Activated CD4-positive, alpha-beta T cell treated with anti-CD3 and anti-CD28 coated beads, Interleukin-10, Interleukin-2, amounts not matched to agents 100 ng/mL and 50 ng/mL, durations not matched to agents 16 hours and 8 hours (primary cell): ENCODE measurements around the gene PSMD13.
A peak's percentile ranks its signal among the peaks of the same experiment; 100 is the strongest.

Experiments
- DNase-seq: peaks from one replicate; pipeline ENCODE4 v3.0.0-alpha.2; 2020

Gene PSMD13

DNA sequence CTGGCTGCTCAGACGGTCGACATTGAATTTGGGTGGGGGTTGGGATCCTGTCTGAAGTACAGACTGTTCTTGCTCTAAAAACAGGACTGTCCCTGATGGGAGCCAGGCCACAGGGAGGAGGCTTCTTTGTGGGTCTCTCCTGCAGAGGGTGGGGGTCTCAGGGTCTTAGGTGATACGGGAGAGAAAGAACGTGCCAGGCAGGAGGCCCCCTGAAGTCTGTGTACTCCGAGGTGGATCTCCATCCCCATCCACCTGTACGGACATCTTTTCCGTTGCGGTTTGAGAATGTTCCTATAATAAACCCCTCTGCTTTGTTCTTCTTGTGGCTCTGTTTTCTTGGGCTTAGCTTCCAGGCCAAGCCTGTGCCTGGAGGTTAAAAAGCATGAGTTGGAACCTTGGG is 15.9 kb downstream of the PSMD13 start:
- no peak for DNase-seq

DNA sequence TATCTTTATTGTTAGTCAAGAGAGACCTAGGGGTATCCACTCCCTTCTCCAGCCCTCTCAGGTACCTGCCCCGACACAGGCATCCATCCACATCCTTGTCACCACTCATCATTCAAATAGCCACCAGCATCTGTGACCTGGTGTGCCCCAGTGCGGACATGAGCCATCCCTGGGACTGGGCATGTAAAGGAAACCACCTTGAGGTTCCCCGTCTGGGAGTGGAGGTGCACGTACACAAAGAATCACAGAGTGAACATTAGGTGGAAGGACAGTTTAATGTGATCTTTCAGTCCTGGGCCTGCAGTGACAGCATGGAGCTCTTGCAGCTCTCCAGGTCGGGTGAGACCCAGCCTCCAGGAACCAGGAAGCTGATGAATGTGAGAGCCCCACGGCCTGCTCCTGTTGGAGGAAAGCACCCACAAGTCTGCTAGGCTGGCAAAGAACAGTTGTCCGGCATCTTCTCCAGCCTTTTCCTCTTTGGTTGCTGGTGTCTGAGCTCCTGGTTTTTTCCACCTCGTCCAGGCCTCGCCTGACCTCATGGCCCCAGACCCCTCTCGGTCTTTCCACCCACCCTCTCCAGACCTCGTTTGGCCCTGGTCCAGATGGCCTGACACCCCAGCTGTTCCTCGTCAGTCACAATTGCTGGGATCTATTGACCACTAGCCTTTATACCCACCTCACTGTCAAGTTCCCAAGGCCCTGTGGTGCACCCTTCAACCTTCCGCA is 16.5 kb downstream of the PSMD13 start:
- DNase-seq: no peak

DNA sequence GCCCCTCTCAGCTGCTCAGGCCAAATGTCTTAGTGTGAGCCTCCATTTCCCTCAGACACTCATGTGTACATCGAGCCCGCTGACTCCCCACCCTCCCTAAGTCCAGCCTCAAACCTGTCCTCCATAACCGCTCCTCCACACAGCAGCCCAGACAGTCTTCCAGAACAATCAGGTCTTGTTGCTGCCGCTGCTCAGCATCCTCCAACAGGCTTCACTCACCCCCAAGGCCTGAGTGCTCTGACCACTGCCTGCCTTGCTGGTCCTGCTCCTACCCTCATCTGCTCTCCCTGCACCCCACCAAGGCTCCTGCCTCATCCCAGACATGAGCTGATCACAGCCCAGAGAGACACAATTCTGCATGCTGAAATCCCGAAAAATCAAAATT is 17.1 kb downstream of the PSMD13 start:
- DNase-seq: no peak

DNA sequence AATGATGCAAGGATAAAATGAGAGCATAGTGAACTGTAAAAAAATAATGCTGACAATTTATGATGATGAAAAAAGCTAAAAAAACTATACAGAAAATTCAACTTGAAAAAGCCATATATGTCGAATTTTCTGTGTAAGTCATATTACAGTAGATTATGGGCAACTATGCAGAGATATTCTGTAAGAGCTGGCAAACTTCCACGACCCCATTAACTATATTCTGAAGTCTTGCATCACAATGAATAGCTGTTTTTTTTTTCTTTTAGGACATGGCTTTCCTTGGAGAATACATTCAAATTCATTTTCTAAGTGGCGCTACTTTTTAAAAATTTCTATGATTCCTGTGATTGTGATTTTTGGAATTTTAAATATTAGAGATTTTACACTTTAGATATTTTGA is 18.4 kb downstream of the PSMD13 start:
- DNase-seq: no peak

DNA sequence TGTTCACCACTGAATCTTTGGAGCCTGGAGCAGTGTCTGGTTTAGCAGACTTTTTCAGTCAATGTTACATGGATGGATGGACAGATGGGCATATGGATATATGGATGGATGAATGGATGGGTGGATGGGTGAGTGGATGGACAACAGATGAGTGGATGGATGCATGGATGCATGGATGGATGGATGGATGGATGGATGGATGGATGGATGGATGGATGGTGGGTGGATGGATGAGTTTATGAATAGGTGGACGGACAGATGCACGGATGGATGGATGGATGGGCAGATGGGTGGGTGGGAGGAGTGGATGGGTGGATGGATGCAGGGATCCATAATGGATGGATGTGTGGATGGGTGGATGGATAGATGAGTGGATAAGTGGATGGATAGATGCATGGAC is 19.0 kb downstream of the PSMD13 start:
- no peak for DNase-seq

DNA sequence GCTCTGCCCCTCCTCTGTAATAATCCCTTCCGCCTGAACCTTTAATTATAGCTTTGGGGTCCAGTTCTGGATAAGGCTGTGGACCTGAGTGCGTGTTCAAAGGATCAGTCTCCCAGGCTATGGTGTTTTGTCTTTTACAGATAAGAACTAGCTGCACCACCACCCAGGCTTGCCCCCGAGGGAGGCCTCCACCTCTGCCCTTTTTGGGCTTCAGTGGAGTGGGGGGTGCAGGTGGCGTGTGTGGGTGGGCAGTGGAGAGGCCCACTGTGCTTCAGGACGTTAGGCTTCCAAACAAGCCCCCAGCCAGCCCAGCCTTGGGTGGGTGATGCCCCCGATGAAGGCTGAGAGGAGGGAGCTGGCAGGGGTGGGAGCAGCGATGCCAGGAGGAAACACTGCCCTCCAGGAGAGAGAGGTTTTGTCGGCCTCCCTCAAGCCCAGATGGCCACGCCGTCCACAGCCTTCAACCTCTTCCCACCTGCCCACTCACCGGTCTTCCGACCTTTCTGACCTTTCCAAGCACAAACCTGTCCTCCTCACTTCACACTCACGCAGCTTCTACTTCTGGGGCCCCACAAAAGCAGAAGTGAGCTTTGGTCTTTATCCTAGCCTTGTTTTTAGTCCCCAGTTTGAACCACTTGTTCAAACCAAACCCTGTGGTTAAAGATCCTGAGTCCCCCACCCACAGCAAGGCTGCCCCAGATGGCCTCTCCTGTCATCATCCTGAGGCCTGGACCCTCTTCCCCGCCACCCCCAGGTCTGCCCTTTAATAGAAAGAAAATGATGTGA is 20.4 kb downstream of the PSMD13 start:
- DNase-seq: no peak

DNA sequence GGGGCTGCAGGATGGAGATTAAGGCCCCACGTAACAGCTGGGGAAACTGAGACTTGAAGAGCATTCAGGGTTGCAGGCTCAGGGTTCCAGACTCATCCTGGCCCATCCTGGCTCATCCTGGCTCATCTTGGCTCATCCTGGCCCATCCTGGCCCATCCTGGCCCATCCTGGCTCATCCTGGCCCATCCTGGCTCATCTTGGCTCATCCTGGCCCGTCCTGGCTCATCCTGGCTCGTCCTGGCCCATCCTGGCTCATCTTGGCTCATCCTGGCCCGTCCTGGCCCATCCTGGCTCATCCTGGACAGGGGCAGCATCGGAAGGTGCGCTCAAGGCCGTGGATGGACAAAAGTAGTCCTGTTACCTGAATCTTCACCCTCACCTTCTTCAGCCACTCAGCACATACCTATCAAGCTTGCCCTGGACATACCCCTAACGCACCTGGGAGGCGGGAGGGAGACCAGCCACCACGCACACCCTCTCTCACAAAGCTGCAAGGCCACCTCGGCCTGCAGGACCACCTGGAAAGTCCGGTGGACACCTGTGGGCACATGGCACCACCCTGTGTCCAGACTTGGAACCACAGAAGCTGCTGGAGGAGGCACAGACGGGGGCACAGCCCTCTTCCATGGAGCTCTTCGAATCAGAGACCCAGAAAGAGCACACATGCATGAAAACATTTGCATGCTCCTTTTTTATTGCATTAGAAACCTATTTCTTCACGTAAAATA is 21.2 kb downstream of the PSMD13 start:
- DNase-seq: no peak

DNA sequence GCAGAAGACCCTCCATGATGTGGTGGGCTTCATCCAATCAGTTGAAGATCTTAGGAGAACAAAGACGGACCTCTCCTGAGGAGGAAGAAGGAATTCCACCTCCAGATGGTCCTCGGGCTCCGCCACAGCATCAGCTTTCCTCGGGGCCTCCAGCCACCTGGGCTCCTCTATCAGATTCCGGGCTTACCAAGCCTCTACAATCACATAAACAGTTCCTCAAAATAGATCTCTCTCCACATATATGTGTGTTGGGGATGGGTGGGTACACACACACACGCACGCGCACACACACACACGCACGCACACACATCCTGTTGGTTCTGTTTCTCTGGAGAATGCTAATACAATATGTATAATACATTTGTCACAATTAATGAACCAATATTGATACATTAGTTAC is 22.6 kb downstream of the PSMD13 start:
- DNase-seq: no peak

DNA sequence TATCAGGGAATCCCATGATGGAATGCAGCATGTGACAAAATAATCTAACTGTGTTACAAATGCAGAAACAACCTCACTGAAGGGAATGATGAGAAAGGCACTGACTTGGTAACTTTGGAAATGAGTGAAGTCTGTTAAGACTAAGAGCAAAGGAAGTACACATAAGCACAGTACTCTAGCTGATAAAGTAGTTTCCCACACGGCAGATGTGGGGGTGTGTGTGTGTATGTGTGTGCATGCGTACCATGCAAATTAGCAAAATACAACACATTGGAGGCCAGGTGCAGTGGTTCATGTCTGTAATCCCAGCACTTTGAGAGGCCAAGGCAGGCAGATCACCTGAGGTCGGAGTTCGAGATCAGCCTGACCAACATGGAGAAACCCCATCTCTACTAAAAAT is 24.8 kb downstream of the PSMD13 start:
- DNase-seq: no peak

DNA sequence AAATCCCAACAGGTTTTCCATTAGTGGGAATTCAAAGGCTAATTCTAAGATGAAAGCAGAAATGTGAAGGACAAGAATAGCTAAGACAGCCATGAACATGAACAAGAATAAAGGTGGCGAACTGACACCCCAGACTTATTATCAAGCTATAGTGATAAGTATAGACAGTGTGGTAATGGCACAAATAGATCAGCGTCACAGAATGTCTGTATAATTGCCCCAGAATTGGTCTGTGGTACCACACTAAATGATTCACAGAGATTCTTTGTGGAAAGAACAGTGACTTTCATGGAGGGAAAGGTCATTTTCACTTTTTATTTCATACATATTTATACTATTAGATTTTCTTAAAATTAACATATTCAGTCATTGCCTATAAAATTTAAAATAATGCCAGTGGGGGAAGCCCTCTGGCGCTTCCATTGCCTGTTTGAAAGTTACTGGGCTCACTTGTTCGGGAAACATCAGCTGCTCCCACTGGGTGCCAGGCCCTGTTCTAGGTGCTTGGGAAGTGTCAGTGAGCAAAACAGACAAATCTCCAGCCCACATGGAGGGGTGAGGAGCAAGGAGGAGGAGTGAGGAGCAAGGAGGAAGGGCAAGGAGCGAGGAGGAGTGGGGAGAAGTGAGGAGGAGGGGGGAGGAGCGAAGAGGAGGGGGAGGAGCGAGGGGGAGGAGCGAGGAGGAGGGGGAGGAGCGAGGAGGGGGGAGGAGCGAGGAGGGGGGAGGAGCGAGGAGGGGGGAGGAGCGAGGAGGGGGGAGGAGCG is 30.1 kb downstream of the PSMD13 start:
- DNase-seq: no peak

DNA sequence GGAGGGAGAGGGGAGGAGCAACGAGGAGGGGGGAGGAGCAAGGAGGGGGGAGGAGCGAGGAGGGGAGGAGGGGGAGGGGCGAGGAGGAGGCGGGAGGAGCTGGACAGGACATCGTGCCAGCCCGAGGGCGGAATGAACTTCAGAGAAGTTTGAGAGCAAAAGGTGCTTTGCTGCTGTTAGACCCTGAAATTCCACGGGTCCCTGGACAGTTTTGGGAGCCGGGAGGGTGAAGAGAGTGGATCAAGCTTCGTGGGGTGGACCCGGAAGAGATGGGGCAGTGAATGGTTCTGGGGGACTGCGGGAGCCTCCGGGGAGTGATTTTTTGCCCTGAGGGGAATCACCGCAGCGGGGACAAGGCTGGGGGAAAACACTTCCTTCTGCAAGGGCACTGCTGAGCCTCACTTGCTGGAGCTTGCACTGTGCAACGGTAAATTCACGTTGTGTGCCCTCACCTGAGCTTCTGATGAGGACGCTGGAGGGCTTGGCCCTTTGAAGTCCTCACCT is 30.8 kb downstream of the PSMD13 start:
- DNase-seq: peak; percentile 41

DNA sequence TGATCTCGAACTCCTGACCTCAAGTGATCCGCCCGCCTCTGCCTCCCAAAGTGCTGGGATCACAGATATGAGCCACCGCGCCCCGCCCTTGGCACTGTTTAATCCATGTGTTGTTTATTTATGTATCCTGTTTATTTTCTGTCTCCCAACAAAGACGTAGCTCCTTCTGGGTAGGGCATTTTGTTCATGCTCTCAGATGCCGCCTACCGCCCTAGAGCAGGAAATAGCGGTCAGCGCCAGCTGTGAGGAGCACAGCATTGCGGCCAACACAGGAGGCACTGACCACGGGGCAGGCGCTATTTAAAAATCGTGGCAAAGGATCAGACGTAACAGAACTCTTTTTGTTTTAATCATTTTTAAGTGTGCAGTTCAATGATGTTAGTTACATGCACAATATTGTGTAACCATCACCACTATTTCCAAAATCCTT is 32.0 kb downstream of the PSMD13 start:
- DNase-seq: peak; percentile 69

DNA sequence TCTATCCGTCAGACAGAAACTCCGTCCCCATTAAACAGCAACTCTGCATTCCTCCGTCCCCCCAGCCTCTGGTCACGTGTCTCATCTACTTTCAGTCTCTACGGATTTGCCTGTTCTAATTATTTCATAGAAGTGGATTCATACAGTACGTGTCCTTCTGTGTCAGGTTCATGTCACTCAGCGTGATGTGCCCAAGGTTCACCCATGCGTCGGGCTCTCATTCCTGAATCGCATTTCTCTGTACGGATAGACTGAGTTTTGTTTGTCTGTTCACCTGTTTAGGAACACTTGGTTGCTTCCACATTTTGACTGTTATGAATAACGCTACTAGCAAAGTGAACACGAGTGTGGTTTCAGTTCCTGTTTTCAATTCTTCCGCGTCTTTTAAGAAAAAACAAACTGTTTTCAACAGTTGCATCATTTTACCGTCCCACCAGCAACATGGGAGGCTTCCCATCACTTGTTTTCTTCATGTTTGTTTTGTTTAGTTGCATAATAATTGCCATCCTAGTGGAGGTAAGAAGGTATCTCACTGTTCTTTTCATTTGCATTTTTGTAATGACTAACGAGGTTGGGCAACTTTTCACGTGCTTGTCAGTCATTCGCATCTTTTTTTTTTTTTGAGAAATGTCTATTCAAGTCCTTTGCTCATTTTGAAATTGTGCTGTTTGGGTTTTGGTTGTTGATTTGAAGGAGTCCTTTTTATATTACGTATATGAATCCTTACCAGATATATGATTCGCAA is 32.5 kb downstream of the PSMD13 start:
- DNase-seq: peak; percentile 89

DNA sequence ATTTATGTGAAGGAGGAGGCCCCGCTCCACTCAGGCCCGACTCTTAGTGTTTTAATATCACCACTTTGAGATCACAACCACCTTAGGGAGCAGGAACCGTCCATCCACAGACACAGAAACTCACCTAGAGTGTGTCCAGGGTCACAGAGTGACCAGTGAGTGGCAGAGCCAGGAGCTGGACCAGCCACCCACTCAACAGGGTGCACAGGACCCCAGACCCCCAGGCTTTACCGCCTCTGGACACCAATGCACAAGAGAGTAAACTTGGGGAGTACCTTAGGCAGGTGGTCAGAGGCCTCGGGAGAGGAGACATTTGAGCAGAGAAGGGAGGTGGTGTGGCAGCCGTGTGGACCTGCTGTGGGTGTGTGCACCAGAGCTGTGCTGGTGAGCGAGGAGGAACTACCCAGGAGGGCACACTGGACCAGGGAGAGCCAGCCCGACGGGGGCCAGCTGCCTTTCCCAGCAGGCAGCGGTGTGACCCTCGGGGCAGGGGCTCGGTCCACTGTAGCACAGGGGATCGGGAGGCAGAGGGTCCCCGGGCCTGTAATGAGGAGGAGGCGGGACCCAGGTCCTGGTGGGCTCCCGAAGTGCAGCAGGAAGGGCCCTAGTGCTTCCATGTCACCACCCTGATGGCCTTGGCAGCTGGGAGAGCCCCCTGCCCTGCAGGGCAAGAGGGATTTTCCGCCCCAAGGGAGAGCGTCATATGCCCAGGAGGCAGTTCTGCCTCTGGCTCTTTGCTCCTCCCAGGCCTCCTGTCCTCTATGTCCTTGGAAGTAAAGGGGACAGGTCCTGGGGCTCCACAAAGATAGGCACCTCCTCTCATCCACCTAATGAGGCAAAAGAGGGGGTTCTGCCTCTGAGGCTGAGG is 33.9 kb downstream of the PSMD13 start:
- DNase-seq: no peak

DNA sequence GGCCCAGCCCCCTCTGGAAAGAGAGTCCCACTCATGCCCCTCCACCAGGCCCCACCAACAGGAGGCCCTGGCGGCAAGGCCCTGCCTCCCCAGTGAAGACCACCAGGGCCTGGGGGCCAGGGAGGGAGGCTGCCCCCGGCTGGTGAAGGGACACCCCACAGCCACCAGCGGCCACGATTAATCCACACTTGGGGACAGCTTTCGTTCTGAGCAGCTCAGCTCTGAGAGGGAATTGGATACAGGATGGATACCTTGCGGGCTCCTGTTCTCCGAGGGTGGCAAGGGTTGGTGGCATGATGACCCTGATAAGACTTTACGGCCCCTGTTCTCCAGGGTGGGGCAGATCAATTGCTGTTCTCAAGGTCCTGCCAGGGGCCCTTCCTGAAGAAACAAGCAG is 34.5 kb downstream of the PSMD13 start:
- no peak for DNase-seq

DNA sequence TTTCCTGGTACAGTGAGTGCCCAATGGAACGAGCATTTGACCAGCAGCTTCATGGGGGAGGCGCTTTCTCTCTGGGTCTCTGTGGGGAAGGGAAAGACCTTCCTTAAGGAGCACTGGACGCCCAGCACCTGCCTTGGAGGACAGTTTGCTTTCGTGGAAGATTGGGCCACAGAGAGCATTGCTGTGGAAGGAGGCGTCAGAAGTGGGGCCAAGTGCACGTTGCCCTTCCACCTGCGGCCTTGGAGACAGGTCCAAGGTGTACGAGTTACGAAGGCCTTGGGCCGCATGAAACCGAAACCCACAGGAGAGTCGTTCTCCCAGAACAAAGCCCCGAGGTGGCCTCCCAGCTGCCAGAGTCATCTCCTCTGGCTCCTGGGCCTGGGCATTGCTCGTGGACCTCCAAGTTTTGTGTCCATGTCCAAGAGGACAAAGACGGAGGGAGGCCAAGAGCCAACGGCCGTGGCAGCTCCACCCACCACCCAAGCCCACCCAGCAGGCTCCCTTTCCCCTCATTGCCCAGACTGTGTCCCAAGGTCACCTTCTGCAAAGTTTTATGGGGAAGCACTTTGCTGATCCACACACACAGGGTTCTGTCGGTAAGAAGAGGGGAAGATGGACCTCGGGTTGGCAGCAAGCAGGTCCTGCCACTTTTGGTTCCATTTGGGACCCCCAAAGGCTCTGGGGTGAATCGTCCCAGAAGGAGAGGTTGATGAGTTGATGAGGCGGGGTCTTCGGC is 35.6 kb downstream of the PSMD13 start:
- no peak for DNase-seq

DNA sequence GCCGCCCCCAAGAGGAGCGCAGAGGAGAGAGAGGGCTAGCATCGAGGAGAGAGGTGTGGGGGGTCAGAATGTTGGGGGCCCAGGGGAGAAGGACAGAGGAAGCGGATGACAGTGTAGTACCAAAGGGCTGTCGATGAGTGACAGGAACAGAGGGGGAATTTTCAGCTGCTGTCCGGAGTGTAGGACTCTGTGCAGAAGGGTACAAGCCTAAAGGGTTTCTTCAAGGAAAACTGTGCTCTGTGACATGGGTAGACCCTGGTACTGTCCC is 36.1 kb downstream of the PSMD13 start:
- no peak for DNase-seq

DNA sequence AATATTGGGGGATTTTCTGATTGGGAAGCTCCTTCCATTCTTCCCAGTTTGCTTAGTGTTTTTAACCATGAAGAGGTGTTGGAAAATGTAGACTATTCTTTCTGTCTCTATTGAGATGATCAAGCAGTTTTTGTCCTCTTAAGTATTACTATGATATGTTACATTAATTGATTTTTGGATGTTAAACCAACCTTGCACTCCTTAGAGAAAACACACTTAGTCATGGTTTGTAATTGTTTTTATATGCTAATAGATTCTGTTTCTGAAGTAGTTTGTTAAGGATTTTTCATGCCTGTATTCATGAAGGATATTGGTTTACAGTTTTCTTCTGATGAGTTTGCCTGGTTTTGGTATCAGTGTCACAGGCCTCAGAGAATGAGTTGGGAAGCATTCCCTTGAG is 39.4 kb downstream of the PSMD13 start:
- no peak for DNase-seq

DNA sequence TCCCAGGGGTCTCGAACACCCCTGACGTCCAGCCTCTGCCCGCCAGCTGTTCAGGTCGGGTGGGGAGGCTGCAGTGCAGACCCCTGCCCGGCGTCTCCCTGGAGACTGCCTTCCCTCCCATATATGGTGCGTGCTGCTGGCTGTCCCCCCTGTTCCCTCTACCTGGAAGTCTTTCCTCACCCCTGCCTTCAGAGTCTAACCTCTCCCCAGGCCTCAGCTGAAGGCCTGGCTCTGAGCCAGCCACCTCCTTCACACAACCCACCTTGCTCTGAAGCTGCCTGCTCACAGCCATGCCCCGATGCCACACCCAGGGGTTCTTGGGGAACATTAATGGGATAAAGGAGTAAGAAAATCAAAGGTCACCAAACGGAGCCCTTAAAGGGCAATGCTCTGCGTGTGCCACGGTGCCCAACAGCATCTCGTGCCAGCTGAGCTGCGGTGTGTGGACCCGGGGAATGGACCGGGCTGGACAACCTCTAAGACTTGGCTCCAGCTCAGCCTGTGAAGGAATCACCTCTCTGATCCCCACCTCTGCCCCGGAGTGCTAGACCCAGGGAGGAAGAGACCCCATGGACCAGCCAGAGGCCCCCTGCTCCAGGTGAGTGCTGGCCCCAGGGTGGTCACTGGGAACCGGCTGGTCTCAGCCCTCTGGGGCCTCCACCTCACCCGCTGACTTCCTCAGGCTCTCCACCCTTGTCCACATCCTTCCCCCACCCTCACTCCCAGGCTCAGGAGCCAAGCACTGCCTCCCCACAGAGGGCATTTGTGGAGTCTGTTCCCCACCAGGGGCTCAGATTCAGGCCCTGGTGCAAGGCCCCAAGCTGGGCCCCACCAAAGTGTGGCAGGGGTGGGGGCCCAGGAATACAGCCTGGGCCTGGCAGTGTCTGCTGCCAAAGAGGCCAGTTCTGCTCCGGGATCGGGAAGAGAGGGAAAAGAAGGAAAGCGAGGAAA is 41.5 kb downstream of the PSMD13 start, which contains the start of gene NLRP6:
NLRP6 (plus strand) TSS at position 407 of the 951 bp plus-strand sequence; CDS start at position 570, 163 bp downstream.
- no peak for DNase-seq
